Tibial nerve (tissue), 4 donors: ENCODE results near the gene SYK.

ENCODE experiments used
- CTCF ChIP-seq, 5 experiments: fragments of 200-600 bp in 3 of 5; fragments of 450-650 bp in 2 of 5; sonication (generic) in 3 of 5; IDR thresholded peaks; one replicate each; pipeline ENCODE4 v1.5.1; 2016 to 2019; ENCODE audit warnings: antibody characterized with exemption in 5 of 5, mild to moderate bottlenecking in 3 of 5, moderate library complexity in 2 of 5
- EP300 ChIP-seq, 2 donors: sonication (generic); formaldehyde crosslinking; IDR thresholded peaks; one replicate each; pipeline ENCODE4 v1.6.1; 2017; ENCODE audit warnings: antibody characterized with exemption in 2 of 2, mild to moderate bottlenecking in 1 of 2
- POLR2A ChIP-seq, 2 donors: fragments of 450-650 bp; IDR thresholded peaks; one replicate each; pipeline ENCODE4 v1.6.1; 2017; ENCODE audit warnings: antibody characterized with exemption in 2 of 2, mild to moderate bottlenecking in 2 of 2, moderate library complexity in 2 of 2

GRCh38 chr9:90808890-90809685 lies 7.5 kb downstream of the SYK start:
- TF ChIP-seq CTCF (IDR thresholded peaks at IDR 0.05) (no peak), POLR2A (IDR thresholded peaks at IDR 0.05) (no peak), EP300 (IDR thresholded peaks at IDR 0.05) (peak in 1 of 2 donors; percentile 73)
